ENCODE measurements around the gene GAS5. TPM values are rescaled to one million over a fixed set of nuclear protein-coding genes. Genes with fewer than 3 reads are reported as not detected.

GAS5 gene
- total and polyA plus RNA-seq, 9 of the 15 experiments (the other 6 are each of a cell fraction or from before 2014, with no cell fraction given), result 565 to 1,860 (median 1,006) TPM

DNA sequence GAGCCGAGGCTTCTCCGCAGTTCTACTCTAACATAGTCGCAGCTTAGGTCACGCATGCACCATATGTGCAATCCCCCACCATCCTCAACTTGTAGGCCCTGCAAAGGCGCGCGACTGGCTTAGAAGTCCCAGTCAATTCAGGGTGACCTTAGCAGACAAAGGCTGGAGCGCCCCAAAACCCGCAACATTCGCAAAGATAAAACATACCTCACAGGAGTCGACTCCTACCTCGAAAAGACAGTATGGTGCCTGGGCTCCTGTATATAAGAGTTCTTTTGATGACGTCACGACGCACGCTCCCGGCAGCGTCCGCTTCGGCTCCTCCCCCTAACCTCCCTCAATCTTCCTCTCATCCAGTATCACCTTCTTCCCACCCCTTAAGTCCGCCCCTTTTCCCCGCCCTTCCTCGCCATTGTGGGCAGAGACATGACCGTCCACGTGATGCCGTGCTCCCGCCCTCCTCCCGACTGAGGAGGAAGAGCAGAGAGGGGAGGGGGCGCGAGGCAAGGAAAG lies at the start of gene GAS5 (continued):
- TF ChIP-seq JUN (IDR thresholded peaks at IDR 0.05; ENCODE audit: borderline replicate concordance, low read depth, low read length) (peak; percentile 97), JUN (CRISPR knock-in tag; IDR thresholded peaks at IDR 0.05; ENCODE audit: borderline replicate concordance) (peak; percentile 9; the same call in 1 of the 2 replicates), ZNF263 (CRISPR knock-in tag; IDR thresholded peaks at IDR 0.05; ENCODE audit: borderline replicate concordance) (peak; percentile 98), DMBX1 (CRISPR knock-in tag; IDR thresholded peaks at IDR 0.05; ENCODE audit: borderline replicate concordance) (no peak), NR2C2 (CRISPR knock-in tag; IDR thresholded peaks at IDR 0.05) (no peak), NR2C2 (tag; IDR thresholded peaks at IDR 0.05) (no peak), PBX2 (CRISPR knock-in tag; IDR thresholded peaks at IDR 0.05; ENCODE audit: low read depth) (no peak), PBX2 (tag; conservative IDR thresholded peaks at IDR 0.05; ENCODE audit: low read depth) (no peak), ZHX1 (conservative IDR thresholded peaks at IDR 0.05; ENCODE audit: low read length) (0 out of 2 replicates have a peak, but pooled peaks have one; percentile 22), RERE (CRISPR knock-in tag; IDR thresholded peaks at IDR 0.05; ENCODE audit: borderline replicate concordance) (no peak), RFX1 (IDR thresholded peaks at IDR 0.05) (no peak)
- TF ChIP-seq, protein P1, sequence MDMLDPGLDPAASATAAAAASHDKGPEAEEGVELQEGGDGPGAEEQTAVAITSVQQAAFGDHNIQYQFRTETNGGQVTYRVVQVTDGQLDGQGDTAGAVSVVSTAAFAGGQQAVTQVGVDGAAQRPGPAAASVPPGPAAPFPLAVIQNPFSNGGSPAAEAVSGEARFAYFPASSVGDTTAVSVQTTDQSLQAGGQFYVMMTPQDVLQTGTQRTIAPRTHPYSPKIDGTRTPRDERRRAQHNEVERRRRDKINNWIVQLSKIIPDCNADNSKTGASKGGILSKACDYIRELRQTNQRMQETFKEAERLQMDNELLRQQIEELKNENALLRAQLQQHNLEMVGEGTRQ (CRISPR knock-in tag; IDR thresholded peaks at IDR 0.05), result peak; percentile 96
- TF ChIP-seq, protein P2, sequence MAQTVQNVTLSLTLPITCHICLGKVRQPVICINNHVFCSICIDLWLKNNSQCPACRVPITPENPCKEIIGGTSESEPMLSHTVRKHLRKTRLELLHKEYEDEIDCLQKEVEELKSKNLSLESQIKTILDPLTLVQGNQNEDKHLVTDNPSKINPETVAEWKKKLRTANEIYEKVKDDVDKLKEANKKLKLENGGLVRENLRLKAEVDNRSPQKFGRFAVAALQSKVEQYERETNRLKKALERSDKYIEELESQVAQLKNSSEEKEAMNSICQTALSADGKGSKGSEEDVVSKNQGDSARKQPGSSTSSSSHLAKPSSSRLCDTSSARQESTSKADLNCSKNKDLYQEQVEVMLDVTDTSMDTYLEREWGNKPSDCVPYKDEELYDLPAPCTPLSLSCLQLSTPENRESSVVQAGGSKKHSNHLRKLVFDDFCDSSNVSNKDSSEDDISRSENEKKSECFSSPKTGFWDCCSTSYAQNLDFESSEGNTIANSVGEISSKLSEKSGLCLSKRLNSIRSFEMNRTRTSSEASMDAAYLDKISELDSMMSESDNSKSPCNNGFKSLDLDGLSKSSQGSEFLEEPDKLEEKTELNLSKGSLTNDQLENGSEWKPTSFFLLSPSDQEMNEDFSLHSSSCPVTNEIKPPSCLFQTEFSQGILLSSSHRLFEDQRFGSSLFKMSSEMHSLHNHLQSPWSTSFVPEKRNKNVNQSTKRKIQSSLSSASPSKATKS (CRISPR knock-in tag; IDR thresholded peaks at IDR 0.05), result peak; percentile 88; the same call in 1 of the 2 replicates
